GM23248 (cell line): ENCODE measurements around the gene PTGFRN.

Experiments
- EZH2 ChIP-seq: fragments of 200-600 bp; sonication (generic); IDR thresholded peaks from 2 replicates; pipeline ENCODE4 v1.6.1; 2018; ENCODE audit warnings: antibody characterized with exemption, mild to moderate bottlenecking; ENCODE audit not compliant: insufficient read depth, poor library complexity, severe bottlenecking
- EZH2phosphoT487 ChIP-seq: fragments of 200-600 bp; sonication (generic); IDR thresholded peaks from 2 replicates; pipeline ENCODE4 v1.6.1; 2018; ENCODE audit warnings: antibody characterized with exemption, moderate library complexity, mild to moderate bottlenecking, low read depth; ENCODE audit not compliant: insufficient read depth

DNA sequence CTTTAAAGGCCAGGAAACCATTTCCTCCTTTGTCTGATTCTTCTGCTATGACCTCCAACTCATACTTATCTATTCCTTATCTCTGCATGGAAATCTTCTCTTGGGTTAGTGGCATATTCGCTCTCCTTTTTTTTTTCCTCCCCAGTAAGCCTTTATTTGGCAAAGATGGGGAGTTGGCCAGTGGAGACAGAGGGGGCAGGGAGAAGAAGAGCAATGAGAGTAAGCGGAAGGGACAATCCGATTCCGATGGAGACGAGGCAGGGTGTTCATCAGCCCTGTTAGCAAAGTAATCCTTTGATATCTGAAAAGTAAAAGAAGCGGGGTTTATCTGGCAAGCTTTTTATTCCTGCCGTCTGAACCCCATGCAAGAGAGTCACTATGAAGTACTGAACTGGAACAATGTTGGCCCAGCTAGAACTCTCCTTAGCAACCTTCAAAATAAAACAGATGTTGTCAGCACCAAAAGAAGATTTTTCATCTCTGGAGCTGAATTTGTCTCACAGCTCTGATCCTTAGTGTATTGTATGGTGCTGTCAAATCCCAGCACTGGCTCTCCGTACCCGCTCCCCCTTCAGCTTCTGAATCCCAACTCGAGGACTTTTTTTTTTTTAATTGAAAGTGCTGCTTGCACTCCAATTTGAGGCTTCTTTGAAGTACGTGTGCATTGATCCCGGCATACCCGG, 40.9 kb downstream of the PTGFRN start:
- TF ChIP-seq EZH2 (no peak), EZH2phosphoT487 (no peak)
